ENCODE results near the gene ROBO1.

ROBO1 gene

DNA sequence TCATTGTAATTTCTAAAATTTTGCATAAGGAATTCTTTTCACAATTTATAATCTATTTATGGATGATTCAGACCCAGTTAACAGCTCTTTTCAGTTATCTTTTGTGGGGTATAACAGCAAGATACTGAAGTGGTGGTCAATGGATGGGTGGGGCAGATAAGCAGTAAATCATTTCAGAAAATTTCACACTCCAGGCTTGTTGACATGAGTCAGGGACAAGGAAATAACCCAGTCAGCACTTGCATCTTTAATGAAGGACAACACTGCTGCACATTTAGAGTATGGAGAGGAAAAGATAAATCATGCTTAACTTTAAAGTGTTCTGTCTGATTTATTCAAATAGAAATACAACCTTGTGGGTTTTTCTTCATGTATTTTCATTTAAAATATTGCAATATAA, 181.6 kb downstream of the ROBO1 start:
- no peak for DNase-seq (ENCODE audit: low read depth)
- TF ChIP-seq, protein P1, sequence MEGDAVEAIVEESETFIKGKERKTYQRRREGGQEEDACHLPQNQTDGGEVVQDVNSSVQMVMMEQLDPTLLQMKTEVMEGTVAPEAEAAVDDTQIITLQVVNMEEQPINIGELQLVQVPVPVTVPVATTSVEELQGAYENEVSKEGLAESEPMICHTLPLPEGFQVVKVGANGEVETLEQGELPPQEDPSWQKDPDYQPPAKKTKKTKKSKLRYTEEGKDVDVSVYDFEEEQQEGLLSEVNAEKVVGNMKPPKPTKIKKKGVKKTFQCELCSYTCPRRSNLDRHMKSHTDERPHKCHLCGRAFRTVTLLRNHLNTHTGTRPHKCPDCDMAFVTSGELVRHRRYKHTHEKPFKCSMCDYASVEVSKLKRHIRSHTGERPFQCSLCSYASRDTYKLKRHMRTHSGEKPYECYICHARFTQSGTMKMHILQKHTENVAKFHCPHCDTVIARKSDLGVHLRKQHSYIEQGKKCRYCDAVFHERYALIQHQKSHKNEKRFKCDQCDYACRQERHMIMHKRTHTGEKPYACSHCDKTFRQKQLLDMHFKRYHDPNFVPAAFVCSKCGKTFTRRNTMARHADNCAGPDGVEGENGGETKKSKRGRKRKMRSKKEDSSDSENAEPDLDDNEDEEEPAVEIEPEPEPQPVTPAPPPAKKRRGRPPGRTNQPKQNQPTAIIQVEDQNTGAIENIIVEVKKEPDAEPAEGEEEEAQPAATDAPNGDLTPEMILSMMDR (IDR thresholded peaks at IDR 0.05; ENCODE audit: control insufficient read depth, insufficient read depth, low read depth, low read length, missing control alignments), result no peak
- no peak overlapping the region for H3K4me3 ChIP-seq (ENCODE audit: control insufficient read depth, low read depth, low read length)

DNA sequence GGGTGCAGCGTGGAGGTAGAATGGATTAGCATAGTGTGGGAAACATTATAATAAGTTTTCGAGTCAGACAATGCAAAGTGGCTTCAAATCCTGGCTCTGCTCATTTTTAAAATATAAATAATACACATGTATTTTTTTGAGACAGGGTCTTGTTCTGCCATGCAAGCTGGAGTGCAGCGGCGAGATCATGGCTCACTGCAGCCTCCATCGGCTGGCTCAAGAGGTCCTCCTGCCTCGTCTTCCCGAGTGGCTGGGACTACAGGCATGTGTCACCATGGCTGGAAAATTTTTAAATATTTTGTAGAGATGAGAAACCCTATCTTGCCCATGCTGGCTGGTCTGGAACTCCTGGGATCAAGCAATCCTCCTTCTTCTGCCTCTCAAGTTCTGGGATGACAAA, 194.9 kb downstream of the ROBO1 start:
- no peak for DNase-seq (ENCODE audit: low read depth)
- no peak overlapping the region for H3K4me3 ChIP-seq (ENCODE audit: control insufficient read depth, low read depth, low read length)
- TF ChIP-seq, protein P1 (IDR thresholded peaks at IDR 0.05; ENCODE audit: control insufficient read depth, insufficient read depth, low read depth, low read length, missing control alignments), result no peak

DNA sequence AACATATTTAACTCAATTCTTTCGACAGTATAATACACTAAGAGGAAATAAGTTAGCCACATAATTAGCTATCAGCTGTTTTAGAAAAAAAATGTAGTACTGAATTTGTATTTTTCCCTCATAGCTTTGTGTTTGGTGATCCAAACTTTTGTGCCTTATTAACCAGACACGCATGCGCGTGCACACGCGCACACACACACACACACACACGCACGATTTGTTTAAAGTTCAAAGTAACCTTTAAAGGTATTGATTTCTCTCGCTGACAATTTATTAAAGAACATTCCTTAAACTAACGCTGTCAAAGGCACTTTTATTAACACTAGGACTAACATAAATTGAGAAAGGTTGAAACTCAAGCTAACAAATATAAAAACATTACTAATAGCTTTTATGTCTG, 198.9 kb downstream of the ROBO1 start:
- TF ChIP-seq, protein P1 (IDR thresholded peaks at IDR 0.05; ENCODE audit: control insufficient read depth, insufficient read depth, low read depth, low read length, missing control alignments), result no peak
- no peak overlapping the region for H3K4me3 ChIP-seq (ENCODE audit: control insufficient read depth, low read depth, low read length)
- no peak for DNase-seq (ENCODE audit: low read depth)

DNA sequence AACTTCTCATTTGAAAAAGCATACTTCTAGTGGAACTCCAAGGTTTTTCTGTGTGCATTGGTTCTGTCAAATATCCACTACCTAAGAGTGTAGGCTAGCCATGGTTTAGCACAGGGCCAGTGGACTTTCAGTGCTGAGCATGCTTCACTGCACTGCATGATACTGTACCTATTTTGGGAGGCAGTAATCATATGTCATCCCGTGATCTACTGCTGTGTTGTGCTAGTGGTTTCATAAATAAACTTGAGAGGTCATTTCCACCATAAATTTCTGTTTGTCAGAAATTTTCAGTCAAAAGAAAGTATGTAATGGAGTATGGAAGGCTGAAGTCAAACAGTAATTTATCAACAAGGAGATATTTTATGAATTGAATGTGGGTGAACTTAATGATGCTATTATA, 203.6 kb downstream of the ROBO1 start:
- no peak for DNase-seq (ENCODE audit: low read depth)
- no peak overlapping the region for H3K4me3 ChIP-seq (ENCODE audit: control insufficient read depth, low read depth, low read length)
- TF ChIP-seq, protein P1 (IDR thresholded peaks at IDR 0.05; ENCODE audit: control insufficient read depth, insufficient read depth, low read depth, low read length, missing control alignments), result no peak

DNA sequence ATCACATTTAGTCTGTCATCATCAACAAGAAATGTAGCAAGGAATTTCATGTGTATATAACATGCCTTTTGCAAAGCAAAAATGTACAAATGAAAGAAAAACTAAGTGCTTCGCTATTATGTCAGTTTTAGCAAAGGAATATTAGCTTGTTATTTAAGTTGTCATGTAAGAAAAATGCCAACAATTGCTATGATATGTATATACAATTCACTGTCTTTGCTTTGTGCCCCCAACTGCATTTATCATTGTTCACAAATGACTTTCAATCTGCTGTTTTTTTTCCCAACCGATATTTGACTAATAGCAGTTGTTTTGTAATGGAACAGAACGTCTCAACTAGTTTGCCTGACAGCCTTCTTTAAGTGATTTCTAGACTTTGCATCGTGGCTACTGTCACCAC, 207.1 kb downstream of the ROBO1 start:
- no peak for DNase-seq (ENCODE audit: low read depth)
- no peak overlapping the region for H3K4me3 ChIP-seq (ENCODE audit: control insufficient read depth, low read depth, low read length)
- TF ChIP-seq, protein P1 (IDR thresholded peaks at IDR 0.05; ENCODE audit: control insufficient read depth, insufficient read depth, low read depth, low read length, missing control alignments), result no peak

DNA sequence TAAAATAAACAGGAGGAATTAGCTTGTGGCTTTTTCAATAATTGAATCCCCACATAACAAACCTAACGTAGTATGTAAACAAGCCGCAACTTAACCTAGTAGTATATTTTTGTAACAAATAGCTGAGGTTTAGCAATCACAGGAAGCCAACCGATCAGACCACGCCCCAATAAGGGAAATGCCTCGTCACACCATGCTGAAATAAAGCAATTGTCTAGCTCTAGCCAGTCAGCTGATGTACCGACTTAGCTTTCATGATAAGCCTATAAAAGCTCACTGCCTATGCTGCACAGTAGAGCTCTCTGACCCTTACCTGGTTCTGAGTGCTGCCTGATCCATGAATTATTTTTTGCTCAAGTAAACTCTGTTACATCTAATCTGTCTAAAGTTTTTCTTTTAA, 208.9 kb downstream of the ROBO1 start:
- TF ChIP-seq, protein P1 (IDR thresholded peaks at IDR 0.05; ENCODE audit: control insufficient read depth, insufficient read depth, low read depth, low read length, missing control alignments), result no peak
- H3K4me3 ChIP-seq (ENCODE audit: control insufficient read depth, low read depth, low read length), result no peak overlapping the region
- no peak for DNase-seq (ENCODE audit: low read depth)

DNA sequence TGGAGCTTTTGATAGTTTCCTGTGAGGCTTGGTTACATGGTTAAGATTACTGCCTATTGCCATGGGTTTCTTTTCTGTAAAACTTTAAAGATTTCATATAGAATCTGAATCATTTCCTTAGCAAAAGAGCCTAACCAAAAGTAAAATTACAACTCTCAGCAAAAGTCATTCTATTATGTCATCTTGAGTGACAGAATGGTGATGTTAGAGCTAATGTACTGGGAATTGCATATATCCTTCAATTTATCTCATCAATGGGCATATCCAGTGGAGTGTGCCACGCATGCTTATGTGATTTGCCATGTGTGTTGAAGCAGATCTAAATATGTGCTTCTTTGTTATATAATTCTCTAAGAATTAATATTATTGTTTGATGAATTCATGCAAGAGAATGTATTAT, 212.1 kb downstream of the ROBO1 start:
- no peak for DNase-seq (ENCODE audit: low read depth)
- TF ChIP-seq, protein P1 (IDR thresholded peaks at IDR 0.05; ENCODE audit: control insufficient read depth, insufficient read depth, low read depth, low read length, missing control alignments), result no peak
- no peak overlapping the region for H3K4me3 ChIP-seq (ENCODE audit: control insufficient read depth, low read depth, low read length)
